GM18508 (cell line): ENCODE data around the gene ZNF773.

Experiments used
- ATAC-seq: cut with Tn5 transposase; IDR thresholded peaks from one replicate; pipeline ENCODE4 v1.9.1; 2021; ENCODE audit warnings: moderate number of reproducible peaks; ENCODE audit not compliant: insufficient read depth, unreplicated experiment

The ZNF773 gene

DNA sequence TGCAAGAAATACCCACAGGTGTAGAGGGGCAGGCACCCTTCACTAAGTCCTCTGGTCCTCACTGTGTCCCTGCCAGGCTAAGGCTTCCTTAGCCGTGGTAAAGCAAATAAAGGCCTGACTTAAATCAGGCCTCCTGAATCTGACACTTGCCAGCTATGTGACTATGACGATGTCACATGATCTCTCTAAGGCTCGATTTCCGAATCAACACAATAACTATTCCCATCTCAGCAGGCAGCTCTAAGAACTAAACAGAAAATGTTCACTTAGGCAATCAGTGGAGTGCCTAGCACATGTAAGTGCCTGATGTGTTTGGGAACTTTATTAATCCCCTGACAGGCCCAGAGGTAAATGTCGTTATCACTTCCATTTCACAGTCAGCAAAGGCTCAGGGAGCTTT is 57.9 kb downstream of the ZNF773 start:
- ATAC-seq, result no peak
